HepG2 (cell line): ENCODE data around the gene PAPSS1. TPM values are rescaled to one million over a fixed set of nuclear protein-coding genes. Genes with fewer than 3 reads are reported as not detected.

Source experiments
- PCBP1 ChIP-seq: fragments of 200-400 bp; formaldehyde crosslinking; IDR thresholded peaks from 2 replicates; pipeline ENCODE4 v1.6.1; 2017; ENCODE audit warnings: mild to moderate bottlenecking, low read depth, low read length, borderline replicate concordance
- ZNF432 ChIP-seq: sonication (generic); formaldehyde crosslinking; IDR thresholded peaks from 2 replicates; pipeline ENCODE4 v1.5.0; 2020; ENCODE audit warnings: missing genetic modification reagents, mild to moderate bottlenecking, borderline replicate concordance
- ZNF530 ChIP-seq: sonication (generic); formaldehyde crosslinking; IDR thresholded peaks from 2 replicates; pipeline ENCODE4 v1.5.0; 2020; ENCODE audit warnings: low read depth, mild to moderate bottlenecking, missing genetic modification reagents
- ZNF713 ChIP-seq: sonication (generic); formaldehyde crosslinking; IDR thresholded peaks from 2 replicates; pipeline ENCODE4 v1.4.0; 2020; ENCODE audit warnings: mild to moderate bottlenecking, missing genetic modification reagents
- polyA plus RNA-seq, 8 experiments: library from polyadenylated mRNA; depleted of rRNA in 3 of 8; stranded (reverse) in 7 of 8; unstranded in 1 of 8; fragments of >200 nt; fragmentation: Illumina TruSeq in 4 of 8; extraction: Trizol in 4 of 8; gene quantifications; 2 replicates each; pipeline versions ENCODE4 v1.2.1 to v1.2.3, GENCODE V29; 2011 to 2016; ENCODE audit warnings: low read depth in 4 of 8, missing spikeins in 1 of 8, mixed read lengths in 1 of 8; ENCODE audit not compliant: insufficient read depth in 1 of 8
- total RNA-seq, 5 experiments: library from RNA; depleted of rRNA; stranded (reverse); fragments of >200 nt; fragmentation: Illumina TruSeq; extraction: Trizol; gene quantifications; 2 replicates each; pipeline ENCODE4 v1.2.3, GENCODE V29; 2016; ENCODE audit warnings: low read depth in 1 of 5
- TF ChIP-seq, protein P1 (sequence below): fragments of 450-650 bp; IDR thresholded peaks from 2 replicates; pipeline ENCODE4 v1.6.1; 2016
- TF ChIP-seq, protein P2 (sequence below): sonication (generic); formaldehyde crosslinking; IDR thresholded peaks from 2 replicates; pipeline ENCODE4 v1.4.0; 2020; ENCODE audit warnings: missing genetic modification reagents, mild to moderate bottlenecking, borderline replicate concordance
- TF ChIP-seq, protein P3 (sequence below): sonication (generic); formaldehyde crosslinking; IDR thresholded peaks from 2 replicates; pipeline ENCODE4 v1.5.0; 2020; ENCODE audit warnings: mild to moderate bottlenecking, missing genetic modification reagents
- TF ChIP-seq, protein P4 (sequence below): fragments of 450-650 bp; IDR thresholded peaks from 2 replicates; pipeline ENCODE4 v1.6.1; 2017; ENCODE audit warnings: mild to moderate bottlenecking

The PAPSS1 gene
- total and polyA plus RNA-seq, 2 of the 13 experiments (the other 11 are each of a cell fraction or from before 2014, with no cell fraction given), result 105 to 126 TPM

DNA sequence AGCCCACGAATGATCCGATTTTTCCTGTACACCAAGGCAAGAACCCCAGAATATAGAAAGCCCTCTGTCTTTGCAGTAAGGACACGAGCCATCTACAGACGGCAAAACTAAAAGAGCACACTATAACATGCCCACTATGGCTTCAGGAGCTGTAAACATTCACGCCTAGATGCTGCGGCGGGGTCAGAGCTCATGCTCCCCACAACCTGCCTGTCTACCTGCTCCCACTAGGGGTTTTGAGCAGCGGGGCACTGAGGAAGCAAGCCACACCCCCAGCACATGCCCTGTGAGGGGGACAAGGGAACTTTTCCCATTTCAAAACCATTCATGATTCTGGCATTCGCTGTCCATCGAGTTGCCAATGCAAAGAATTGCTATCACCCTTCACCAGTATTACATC, 144.8 kb downstream of the PAPSS1 start (continued):
- TF ChIP-seq ZNF530 (CRISPR knock-in tag) (no peak), PCBP1 (no peak), ZNF713 (CRISPR knock-in tag) (no peak), ZNF432 (CRISPR knock-in tag) (no peak)
- TF ChIP-seq, protein P1, sequence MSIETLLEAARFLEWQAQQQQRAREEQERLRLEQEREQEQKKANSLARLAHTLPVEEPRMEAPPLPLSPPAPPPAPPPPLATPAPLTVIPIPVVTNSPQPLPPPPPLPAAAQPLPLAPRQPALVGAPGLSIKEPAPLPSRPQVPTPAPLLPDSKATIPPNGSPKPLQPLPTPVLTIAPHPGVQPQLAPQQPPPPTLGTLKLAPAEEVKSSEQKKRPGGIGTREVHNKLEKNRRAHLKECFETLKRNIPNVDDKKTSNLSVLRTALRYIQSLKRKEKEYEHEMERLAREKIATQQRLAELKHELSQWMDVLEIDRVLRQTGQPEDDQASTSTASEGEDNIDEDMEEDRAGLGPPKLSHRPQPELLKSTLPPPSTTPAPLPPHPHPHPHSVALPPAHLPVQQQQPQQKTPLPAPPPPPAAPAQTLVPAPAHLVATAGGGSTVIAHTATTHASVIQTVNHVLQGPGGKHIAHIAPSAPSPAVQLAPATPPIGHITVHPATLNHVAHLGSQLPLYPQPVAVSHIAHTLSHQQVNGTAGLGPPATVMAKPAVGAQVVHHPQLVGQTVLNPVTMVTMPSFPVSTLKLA, result no peak
- TF ChIP-seq, protein P2, sequence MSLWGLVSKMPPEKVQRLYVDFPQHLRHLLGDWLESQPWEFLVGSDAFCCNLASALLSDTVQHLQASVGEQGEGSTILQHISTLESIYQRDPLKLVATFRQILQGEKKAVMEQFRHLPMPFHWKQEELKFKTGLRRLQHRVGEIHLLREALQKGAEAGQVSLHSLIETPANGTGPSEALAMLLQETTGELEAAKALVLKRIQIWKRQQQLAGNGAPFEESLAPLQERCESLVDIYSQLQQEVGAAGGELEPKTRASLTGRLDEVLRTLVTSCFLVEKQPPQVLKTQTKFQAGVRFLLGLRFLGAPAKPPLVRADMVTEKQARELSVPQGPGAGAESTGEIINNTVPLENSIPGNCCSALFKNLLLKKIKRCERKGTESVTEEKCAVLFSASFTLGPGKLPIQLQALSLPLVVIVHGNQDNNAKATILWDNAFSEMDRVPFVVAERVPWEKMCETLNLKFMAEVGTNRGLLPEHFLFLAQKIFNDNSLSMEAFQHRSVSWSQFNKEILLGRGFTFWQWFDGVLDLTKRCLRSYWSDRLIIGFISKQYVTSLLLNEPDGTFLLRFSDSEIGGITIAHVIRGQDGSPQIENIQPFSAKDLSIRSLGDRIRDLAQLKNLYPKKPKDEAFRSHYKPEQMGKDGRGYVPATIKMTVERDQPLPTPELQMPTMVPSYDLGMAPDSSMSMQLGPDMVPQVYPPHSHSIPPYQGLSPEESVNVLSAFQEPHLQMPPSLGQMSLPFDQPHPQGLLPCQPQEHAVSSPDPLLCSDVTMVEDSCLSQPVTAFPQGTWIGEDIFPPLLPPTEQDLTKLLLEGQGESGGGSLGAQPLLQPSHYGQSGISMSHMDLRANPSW (CRISPR knock-in tag), result no peak
- TF ChIP-seq, protein P3, sequence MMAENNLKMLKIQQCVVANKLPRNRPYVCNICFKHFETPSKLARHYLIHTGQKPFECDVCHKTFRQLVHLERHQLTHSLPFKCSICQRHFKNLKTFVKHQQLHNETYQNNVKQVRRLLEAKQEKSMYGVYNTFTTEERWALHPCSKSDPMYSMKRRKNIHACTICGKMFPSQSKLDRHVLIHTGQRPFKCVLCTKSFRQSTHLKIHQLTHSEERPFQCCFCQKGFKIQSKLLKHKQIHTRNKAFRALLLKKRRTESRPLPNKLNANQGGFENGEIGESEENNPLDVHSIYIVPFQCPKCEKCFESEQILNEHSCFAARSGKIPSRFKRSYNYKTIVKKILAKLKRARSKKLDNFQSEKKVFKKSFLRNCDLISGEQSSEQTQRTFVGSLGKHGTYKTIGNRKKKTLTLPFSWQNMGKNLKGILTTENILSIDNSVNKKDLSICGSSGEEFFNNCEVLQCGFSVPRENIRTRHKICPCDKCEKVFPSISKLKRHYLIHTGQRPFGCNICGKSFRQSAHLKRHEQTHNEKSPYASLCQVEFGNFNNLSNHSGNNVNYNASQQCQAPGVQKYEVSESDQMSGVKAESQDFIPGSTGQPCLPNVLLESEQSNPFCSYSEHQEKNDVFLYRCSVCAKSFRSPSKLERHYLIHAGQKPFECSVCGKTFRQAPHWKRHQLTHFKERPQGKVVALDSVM (CRISPR knock-in tag), result no peak
- TF ChIP-seq, protein P4, sequence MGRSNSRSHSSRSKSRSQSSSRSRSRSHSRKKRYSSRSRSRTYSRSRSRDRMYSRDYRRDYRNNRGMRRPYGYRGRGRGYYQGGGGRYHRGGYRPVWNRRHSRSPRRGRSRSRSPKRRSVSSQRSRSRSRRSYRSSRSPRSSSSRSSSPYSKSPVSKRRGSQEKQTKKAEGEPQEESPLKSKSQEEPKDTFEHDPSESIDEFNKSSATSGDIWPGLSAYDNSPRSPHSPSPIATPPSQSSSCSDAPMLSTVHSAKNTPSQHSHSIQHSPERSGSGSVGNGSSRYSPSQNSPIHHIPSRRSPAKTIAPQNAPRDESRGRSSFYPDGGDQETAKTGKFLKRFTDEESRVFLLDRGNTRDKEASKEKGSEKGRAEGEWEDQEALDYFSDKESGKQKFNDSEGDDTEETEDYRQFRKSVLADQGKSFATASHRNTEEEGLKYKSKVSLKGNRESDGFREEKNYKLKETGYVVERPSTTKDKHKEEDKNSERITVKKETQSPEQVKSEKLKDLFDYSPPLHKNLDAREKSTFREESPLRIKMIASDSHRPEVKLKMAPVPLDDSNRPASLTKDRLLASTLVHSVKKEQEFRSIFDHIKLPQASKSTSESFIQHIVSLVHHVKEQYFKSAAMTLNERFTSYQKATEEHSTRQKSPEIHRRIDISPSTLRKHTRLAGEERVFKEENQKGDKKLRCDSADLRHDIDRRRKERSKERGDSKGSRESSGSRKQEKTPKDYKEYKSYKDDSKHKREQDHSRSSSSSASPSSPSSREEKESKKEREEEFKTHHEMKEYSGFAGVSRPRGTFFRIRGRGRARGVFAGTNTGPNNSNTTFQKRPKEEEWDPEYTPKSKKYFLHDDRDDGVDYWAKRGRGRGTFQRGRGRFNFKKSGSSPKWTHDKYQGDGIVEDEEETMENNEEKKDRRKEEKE, result no peak
